ENCODE data around the gene ABCC1. TPM values are rescaled to one million over a fixed set of nuclear protein-coding genes. Genes with fewer than 3 reads are reported as not detected.

Gene ABCC1
- total and polyA plus RNA-seq, 2 of the 8 experiments (the other 6 are each of a cell fraction or from before 2014, with no cell fraction given): 42.6 to 66.8 TPM

DNA sequence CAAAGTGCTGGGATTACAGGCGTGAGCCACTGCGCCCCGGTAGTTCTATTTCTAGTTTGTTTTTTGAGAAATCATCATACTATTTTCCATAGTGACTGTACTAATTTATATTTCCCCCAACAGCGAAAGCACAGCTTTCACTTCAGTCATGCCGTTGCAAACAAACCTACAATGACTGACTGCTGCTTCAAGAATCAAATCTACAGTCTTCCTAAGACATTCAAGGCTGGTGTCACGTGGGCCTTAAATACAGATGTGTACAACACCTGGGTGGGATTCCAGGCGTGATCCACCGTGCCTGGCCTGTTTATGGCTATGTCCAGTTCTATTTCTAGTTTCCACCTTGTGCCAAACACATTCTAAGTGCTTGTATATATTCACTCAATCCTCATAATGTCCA lies 201.9 kb downstream of the ABCC1 start:
- Histone ChIP-seq H4K91ac (replicated peaks; ENCODE audit: insufficient read length, low read length) (no peak overlapping the region), H3K4me2 (ENCODE audit: insufficient read depth in 1 of 2, low read depth in 2 of 2, low read length in 2 of 2) (no peak overlapping the region), H3K27me3 (replicated peaks in 1 of 4; ENCODE audit: control insufficient read depth in 3 of 4, extremely low read depth in 1 of 4, insufficient read depth in 3 of 4, low read length in 3 of 4) (no peaks in the 10 kb centered on the region), H2AFZ (ENCODE audit: low read length) (no peak overlapping the region), H2BK20ac (ENCODE audit: low read length) (no peak overlapping the region), H3K4me3 (ENCODE audit: extremely low read depth in 1 of 4, insufficient read depth in 2 of 4, low read depth in 3 of 4, low read length in 4 of 4) (no peak overlapping the region), H3K36me3 (ENCODE audit: control insufficient read depth in 2 of 4, insufficient read depth in 4 of 4, low read length in 3 of 4) (no peaks in the 10 kb centered on the region; a peak in 1 of 8 replicates), H3K18ac (ENCODE audit: extremely low read depth, low read length) (no peak overlapping the region), H2AK5ac (ENCODE audit: low read depth, low read length) (no peak overlapping the region), H4K5ac (ENCODE audit: insufficient read length, low read depth, low read length) (no peak overlapping the region), H2BK5ac (ENCODE audit: low read depth, low read length) (no peak overlapping the region), H3K23ac (ENCODE audit: insufficient read length) (no peak overlapping the region), H3K4me1 (replicated peaks in 1 of 4; ENCODE audit: control insufficient read depth in 3 of 4, insufficient read depth in 4 of 4, low read length in 3 of 4) (peaks cover 0 to 4% (median 0%) of the 10 kb centered on the region in 4 experiments; a peak in 1 of 7 replicates), H3K27ac (ENCODE audit: low read depth, low read length) (no peak overlapping the region), H2BK15ac (ENCODE audit: low read length) (no peak overlapping the region), H4K8ac (ENCODE audit: extremely low read depth, insufficient read depth, low read length) (no peak overlapping the region), H2BK12ac (ENCODE audit: low read depth, low read length) (no peak overlapping the region), H3K14ac (ENCODE audit: insufficient read length) (no peak overlapping the region), H3K9ac (replicated peaks in 1 of 4; ENCODE audit: extremely low read depth in 1 of 4, low read depth in 3 of 4, low read length in 3 of 4) (no peak overlapping the region), H3K79me2 (ENCODE audit: control insufficient read depth in 1 of 2, insufficient read depth in 2 of 2, low read length in 2 of 2) (no peaks in the 10 kb centered on the region), H4K20me1 (replicated peaks in 1 of 2; ENCODE audit: control insufficient read depth in 1 of 2, insufficient read depth in 2 of 2, low read length in 2 of 2) (peaks cover under 1 to 4% of the 10 kb centered on the region in 2 experiments), H3K23me2 (ENCODE audit: low read depth, low read length) (peaks cover 3% of the 10 kb centered on the region; the same call in 1 of the 2 replicates), H3K79me1 (ENCODE audit: low read depth, low read length) (no peaks in the 10 kb centered on the region), H3K4ac (replicated peaks; ENCODE audit: insufficient read length, low read depth, low read length) (no peak overlapping the region), H3K9me3 (ENCODE audit: insufficient read depth in 2 of 2, low read depth in 1 of 2, low read length in 1 of 2) (no peaks in the 10 kb centered on the region), H2BK120ac (replicated peaks; ENCODE audit: low read depth, low read length) (no peak overlapping the region), H3K56ac (replicated peaks; ENCODE audit: insufficient read length, low read depth, low read length) (no peak overlapping the region)
- FAIRE-seq: no peak
- no peak for DNase-seq (ENCODE audit: low read depth in 1 of 2, low spot score in 2 of 2)
- WGBS, 2 experiments (ENCODE audit: extremely low coverage in 1 of 2, insufficient coverage in 1 of 2, insufficient read length in 1 of 2, insufficient replicate concordance in 2 of 2, low coverage in 1 of 2, low lambda C conversion rate in 2 of 2, missing lambda C conversion rate in 1 of 2): 95% methylated on average over 8 of the region's 8 CpGs; no CpG with 5 or more reads in 1 of the 2 experiments
- ChIA-PET CTCF (ENCODE audit: partially characterized antibody) (interaction anchor here (3.1 kb wide), 1 partner anchor 36 kb away, joined by 11 read pairs; no protein-coding TSS in a partner anchor), POLR2A (ENCODE audit: partially characterized antibody) (no interaction called here)
